Measurements from ENCODE around the gene ZNF446.
"Not testable (repeated sequence)": the region's sequence is repeated elsewhere in the genome, so short reads cannot be mapped to it uniquely, and the experiment has no call there.

The ZNF446 gene

GRCh38 chr19:58475714-58476497 is at the start of gene ZNF446:
Gene ZNF446, plus strand, starts transcription at chr19:58476352. Its CDS starts 867 bp downstream, at chr19:58477219.
- peak; percentile 97 for DNase-seq

- DNase-seq, result no peak
Measured at GRCh38 chr19:58428617-58429016, 47.5 kb upstream of the ZNF446 start.

GRCh38 chr19:58429745-58430144 is 46.4 kb upstream of the ZNF446 start:
- DNase-seq, result no peak

- no peak for DNase-seq
Measured at GRCh38 chr19:58434217-58434616, 41.9 kb upstream of the ZNF446 start.

GRCh38 chr19:58439576-58440554 is 36.3 kb upstream of the ZNF446 start, which contains the start of gene ZNF132:
Gene ZNF132, minus strand, starts transcription at chr19:58440153. Its CDS starts 332 bp downstream, at chr19:58439821.
- DNase-seq, result peak; percentile 97

GRCh38 chr19:58440556-58440955 is 35.6 kb upstream of the ZNF446 start:
- no peak for DNase-seq

- not testable (repeated sequence) for DNase-seq
Measured at GRCh38 chr19:58442986-58443385, 33.2 kb upstream of the ZNF446 start.

- not testable (repeated sequence) for DNase-seq
Measured at GRCh38 chr19:58448860-58449259, 27.3 kb upstream of the ZNF446 start.

GRCh38 chr19:58449980-58450379 is 26.2 kb upstream of the ZNF446 start:
- DNase-seq, result not testable (repeated sequence)

GRCh38 chr19:58450856-58451357 is 25.2 kb upstream of the ZNF446 start:
- no peak for DNase-seq

- peak; percentile 97 for DNase-seq
Measured at GRCh38 chr19:58451358-58452101, 24.6 kb upstream of the ZNF446 start, which contains the start of gene ZNF324B. Gene ZNF324B, plus strand, starts transcription at chr19:58451622. Its CDS starts 2,080 bp downstream, at chr19:58453702.

- no peak for DNase-seq
Measured at GRCh38 chr19:58453743-58454142, 22.4 kb upstream of the ZNF446 start.

GRCh38 chr19:58455306-58455705 is 20.8 kb upstream of the ZNF446 start:
- no peak for DNase-seq

GRCh38 chr19:58456111-58456510 is 20.0 kb upstream of the ZNF446 start:
- no peak for DNase-seq

- DNase-seq, result no peak
Measured at GRCh38 chr19:58460039-58460438, 16.1 kb upstream of the ZNF446 start.

GRCh38 chr19:58466089-58466759 is 9.9 kb upstream of the ZNF446 start:
- no peak for DNase-seq

- DNase-seq, result peak; percentile 99
Measured at GRCh38 chr19:58466760-58467589, 9.2 kb upstream of the ZNF446 start, which contains the start of gene ZNF324. Gene ZNF324, plus strand, starts transcription at chr19:58467080. Its CDS starts 2,106 bp downstream, at chr19:58469186.

- DNase-seq, result no peak
Measured at GRCh38 chr19:58468216-58468839, 7.8 kb upstream of the ZNF446 start.

- no peak for DNase-seq
Measured at GRCh38 chr19:58469241-58470013, 6.7 kb upstream of the ZNF446 start.
